Measurements from ENCODE around the gene PUM2. TPM values are rescaled to one million over a fixed set of nuclear protein-coding genes. Genes with fewer than 3 reads are reported as not detected.
A peak's percentile ranks its signal among the peaks of the same experiment; 100 is the strongest.

PUM2 gene
- total and polyA plus RNA-seq, 2 of the 13 experiments (the other 11 are each of a cell fraction or from before 2014, with no cell fraction given): 69.6 to 69.8 TPM

GRCh38 chr2:20223407-20224163 is 127.1 kb downstream of the PUM2 start (continued):
- peak; percentile 29; the same call in 1 of the 2 replicates for TF ChIP-seq ZNF441 (CRISPR knock-in tag; IDR thresholded peaks at IDR 0.05; ENCODE audit: borderline replicate concordance)
- peak; percentile 20 for TF ChIP-seq MED8 (CRISPR knock-in tag; IDR thresholded peaks at IDR 0.05; ENCODE audit: insufficient replicate concordance)
- TF ChIP-seq PLRG1 (conservative IDR thresholded peaks at IDR 0.05): no peak
- TF ChIP-seq ZNF264 (CRISPR knock-in tag; IDR thresholded peaks at IDR 0.05): 0 out of 2 replicates have a peak, but pooled peaks have one; percentile 38
- no peak; the same call in 1 of the 2 replicates for TF ChIP-seq ETV6 (CRISPR knock-in tag; conservative IDR thresholded peaks at IDR 0.05)
- TF ChIP-seq NR1H2 (CRISPR knock-in tag; IDR thresholded peaks at IDR 0.05; ENCODE audit: borderline replicate concordance, low read depth): no peak
- TF ChIP-seq ZNF615 (CRISPR knock-in tag; IDR thresholded peaks at IDR 0.05; ENCODE audit: borderline replicate concordance): no peak
- no peak for TF ChIP-seq HOXD1 (CRISPR knock-in tag; IDR thresholded peaks at IDR 0.05)
- TF ChIP-seq SRSF1 (optimal IDR thresholded peaks at IDR 0.05; ENCODE audit: low read depth, low read length): peak; percentile 48
- TF ChIP-seq ZNF776 (CRISPR knock-in tag; IDR thresholded peaks at IDR 0.05): no peak
- no peak for TF ChIP-seq ZKSCAN1 (IDR thresholded peaks at IDR 0.05; ENCODE audit: low read length)
- TF ChIP-seq ATF7-NPFF (CRISPR knock-in tag; IDR thresholded peaks at IDR 0.05; ENCODE audit: low read depth): peak; percentile 64; the same call in 1 of the 2 replicates
- TF ChIP-seq ZBTB8A (CRISPR knock-in tag; IDR thresholded peaks at IDR 0.05; ENCODE audit: borderline replicate concordance, low read depth): no peak
- TF ChIP-seq POLR2G (IDR thresholded peaks at IDR 0.05; ENCODE audit: low read depth, low read length): no peak; the same call in 1 of the 2 replicates
- no peak for TF ChIP-seq ZNF20 (CRISPR knock-in tag; IDR thresholded peaks at IDR 0.05)
- TF ChIP-seq BRD4 (CRISPR knock-in tag; IDR thresholded peaks at IDR 0.05): no peak
- TF ChIP-seq PITX1 (CRISPR knock-in tag; IDR thresholded peaks at IDR 0.05): no peak
- TF ChIP-seq TERF1 (CRISPR knock-in tag; IDR thresholded peaks at IDR 0.05): no peak; the same call in 1 of the 2 replicates
- peak; percentile 87 for TF ChIP-seq ZNF816 (CRISPR knock-in tag; IDR thresholded peaks at IDR 0.05; ENCODE audit: borderline replicate concordance)
- no peak for TF ChIP-seq ZNF564 (CRISPR knock-in tag; IDR thresholded peaks at IDR 0.05)
- TF ChIP-seq ZBTB37 (CRISPR knock-in tag; IDR thresholded peaks at IDR 0.05): no peak
- TF ChIP-seq GATAD2A (CRISPR knock-in tag; IDR thresholded peaks at IDR 0.05): 0 out of 2 replicates have a peak, but pooled peaks have one; percentile 11
- no peak for TF ChIP-seq ZBTB4 (CRISPR knock-in tag; IDR thresholded peaks at IDR 0.05; ENCODE audit: borderline replicate concordance)
- TF ChIP-seq ZNF337 (CRISPR knock-in tag; IDR thresholded peaks at IDR 0.05; ENCODE audit: borderline replicate concordance, low read depth): peak; percentile 70; the same call in 1 of the 2 replicates
- TF ChIP-seq TOE1 (CRISPR knock-in tag; IDR thresholded peaks at IDR 0.05): no peak
